GM19240 (cell line): ENCODE results near the gene SHROOM3.
"Not testable (repeated sequence)": the region's sequence is repeated elsewhere in the genome, so short reads cannot be mapped to it uniquely, and the experiment has no call there.

Experiments
- DNase-seq: peaks from one replicate; pipeline ENCODE4 v3.0.0; 2011; ENCODE audit warnings: low spot score; ENCODE audit not compliant: insufficient read length

The SHROOM3 gene

DNA sequence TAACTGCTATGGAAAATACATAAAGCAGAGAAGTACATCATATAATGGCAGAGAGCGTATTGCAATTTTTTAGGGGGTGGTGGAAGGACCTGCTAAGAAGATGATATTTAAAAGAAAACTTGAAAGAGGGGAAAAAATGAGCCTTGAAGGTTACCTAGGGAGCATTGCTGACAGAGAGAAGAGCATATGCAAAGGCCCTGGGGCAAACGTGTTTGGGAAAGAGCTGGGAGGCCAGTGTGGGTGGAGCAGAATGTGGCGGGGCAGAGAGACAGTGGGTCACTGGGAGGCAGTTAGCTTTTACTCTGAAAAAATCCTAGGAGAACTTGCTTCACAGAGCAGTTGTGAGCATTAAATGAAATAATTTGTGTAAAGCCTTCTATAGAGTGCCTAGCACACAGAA, 157.0 kb downstream of the SHROOM3 start:
- DNase-seq, result no peak

DNA sequence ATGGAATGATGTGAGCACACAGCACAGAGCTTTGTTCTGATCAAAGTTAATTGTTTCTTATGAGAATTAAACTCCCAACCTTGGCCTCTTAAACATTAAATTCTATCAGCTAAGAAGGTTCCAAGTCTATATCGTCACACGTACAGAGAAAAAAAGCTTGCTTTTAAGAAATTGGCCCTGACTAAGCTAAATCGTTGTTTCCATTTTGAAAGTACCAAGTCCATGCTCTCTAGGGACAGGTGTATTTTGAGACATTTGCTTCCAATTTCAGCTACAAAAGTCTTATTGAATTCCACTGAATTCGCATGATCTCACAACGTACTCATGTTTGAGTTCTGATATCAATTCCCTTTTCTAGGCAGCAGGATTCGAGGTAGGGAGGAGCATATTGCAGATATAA, 157.4 kb downstream of the SHROOM3 start:
- DNase-seq, result no peak

DNA sequence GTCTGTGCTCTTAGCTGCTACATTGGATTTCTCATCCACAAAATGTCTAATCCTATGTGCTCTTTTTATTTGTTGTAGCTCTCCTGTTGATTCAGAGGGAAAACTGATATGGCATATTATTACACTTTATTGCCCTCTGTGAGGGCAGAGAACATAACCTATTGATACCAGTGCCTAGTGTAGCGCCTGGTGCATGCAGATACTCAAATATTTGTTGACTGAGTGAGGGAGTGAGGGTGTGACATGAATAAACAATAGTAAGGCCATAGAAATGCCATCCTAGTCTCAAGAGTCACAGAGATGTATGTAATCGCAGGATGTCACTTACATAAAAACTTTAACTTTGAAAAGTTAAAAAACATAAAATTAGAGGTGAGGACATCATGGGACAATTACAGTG, 159.1 kb downstream of the SHROOM3 start:
- DNase-seq, result no peak

DNA sequence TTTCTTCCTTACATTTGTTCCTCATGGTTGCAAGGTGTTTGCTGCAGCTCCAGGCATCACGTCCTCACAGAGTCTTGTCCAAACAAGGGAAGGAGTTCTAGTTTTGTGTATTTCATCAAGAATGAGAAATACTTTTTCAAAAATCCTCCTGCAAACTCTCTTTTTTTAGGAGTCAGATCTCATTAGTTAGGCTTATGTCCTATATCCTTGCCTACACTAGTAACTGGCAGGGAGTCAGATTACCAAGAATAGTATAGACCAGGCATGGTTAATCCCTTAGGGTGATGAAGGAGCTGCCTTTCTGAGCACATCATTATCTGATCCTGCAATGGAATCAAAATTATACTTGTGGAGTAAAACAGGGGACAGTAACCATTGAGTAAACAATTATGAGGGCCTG, 160.4 kb downstream of the SHROOM3 start:
- no peak for DNase-seq

DNA sequence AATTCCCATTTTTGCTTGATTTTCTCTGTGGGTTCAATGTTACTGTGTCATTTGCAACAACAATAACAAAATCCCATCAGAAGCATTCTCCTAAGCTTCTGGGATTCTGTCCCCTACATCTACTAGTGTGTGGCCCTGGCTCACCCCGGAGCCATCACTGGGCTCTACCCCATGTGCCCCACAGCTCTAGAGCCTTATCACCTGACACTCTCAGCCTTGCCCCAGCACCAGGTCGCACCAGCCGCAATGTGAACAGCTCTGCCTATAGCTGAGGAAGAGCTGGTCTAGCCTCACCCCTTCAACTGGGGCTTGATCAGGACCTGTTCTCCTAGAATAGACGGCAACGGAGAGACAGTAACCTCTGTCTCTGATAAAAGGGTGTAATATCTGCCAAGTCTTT, 161.7 kb downstream of the SHROOM3 start:
- DNase-seq, result no peak

DNA sequence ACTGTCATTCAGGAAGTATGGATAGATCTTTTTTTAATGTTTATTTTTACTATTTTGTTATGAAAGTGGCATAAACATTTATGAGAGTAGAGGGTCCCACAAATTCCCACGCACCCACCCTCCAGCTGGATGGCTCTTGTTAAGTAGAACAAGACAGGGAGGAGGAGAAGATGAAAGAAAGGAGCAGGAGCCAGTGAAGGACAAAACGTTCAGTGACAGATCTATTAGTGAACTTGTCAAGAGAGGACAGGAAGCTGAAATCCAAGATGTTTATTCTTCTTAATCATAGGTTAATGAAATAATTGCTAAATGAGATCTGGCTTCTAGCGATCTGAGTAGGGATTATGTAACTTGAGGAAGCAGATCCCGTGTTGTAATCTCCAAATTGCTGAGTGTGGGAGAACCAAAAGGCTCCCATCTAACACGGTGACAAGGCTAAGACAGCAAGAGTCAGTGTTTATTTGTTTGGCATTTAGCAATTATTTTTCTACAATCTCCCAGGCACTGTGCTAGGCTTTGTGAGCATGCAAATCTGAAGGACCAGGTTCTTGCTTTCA, 162.5 kb downstream of the SHROOM3 start:
- no peak for DNase-seq

DNA sequence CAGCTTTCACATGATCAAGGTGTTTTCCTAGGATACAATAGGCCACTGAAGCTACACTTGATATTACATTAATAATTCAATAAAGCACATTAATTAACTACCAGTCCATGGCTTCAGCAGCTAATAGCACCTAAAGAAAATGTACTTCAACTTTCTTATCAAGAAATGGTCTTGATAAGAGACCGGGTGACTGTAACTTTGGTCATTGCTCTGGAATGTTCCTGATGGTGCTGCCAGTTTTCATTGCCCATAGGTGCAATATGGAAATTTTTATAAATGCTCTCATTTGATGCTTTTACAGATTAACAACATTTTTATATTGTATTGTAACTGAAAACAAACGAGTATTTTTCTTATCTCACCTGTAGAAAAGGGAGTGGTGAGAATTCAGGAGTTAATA, 165.4 kb downstream of the SHROOM3 start:
- DNase-seq, result no peak

DNA sequence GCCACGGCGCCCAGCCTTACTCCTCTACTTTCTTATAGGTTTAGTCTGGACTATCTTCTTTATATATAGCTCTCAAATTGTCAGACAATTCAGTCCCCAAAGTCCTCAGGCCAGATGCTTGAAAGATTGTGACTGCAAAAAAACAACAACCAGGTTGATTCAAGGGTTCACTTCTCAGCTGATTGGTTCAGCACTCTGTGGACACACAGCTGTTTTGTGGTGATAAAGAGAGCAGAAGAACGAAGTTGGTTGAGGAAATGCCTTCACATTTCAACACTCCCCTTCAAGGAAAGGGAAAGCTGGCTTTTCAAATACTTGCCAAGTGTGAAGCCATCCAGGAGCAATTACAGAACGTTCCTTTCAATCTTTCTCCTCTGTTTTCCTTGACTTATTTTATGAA, 166.8 kb downstream of the SHROOM3 start:
- no peak for DNase-seq

DNA sequence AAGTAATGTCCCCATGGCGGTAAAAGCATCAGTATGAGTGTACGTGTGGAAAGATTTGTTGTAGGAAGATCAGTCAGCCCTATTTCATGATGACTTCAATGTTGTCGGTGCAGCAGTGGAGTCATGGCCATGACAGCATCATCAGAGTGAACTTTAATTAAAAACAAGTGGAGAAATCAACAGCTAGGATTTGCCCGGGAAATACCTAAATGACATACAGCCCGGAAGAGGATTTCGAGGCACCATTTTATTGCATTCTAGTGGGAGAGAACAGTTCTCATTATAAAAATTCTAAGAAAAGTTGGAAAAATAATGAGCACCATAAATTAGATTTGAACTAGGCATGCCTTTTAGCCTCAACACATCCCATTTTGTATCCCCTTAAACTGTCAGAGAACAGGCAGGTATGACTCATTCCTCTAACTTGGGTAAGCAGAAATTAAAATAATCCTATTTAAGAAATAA, 170.1 kb downstream of the SHROOM3 start:
- no peak for DNase-seq

DNA sequence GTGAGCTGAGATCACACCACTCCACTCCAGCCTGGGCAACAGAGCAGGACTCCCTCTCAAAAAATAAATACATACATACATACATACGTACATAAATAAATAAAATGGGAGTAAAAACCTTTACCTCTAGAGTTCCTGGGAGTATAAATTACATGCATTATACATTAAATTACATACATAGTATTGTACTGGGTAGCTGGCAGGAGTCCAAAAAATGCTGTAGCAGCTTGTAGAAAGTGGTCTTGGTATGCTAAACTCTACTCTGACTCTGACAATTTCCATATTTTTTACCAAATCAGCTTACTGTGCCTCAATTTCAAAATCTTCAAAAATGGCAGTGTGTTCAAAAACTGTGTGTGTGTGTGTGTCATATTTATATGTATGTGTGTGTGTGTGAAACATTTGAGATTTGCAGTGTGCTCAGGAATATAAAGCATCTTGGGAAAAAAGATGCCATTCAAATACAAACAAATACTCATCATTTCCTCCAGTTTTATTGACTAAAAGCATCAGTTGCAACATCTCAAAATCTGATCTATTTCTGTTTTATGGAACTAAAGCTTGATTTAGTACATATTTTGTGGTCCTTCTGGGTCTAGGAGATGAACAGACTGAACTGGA, 171.7 kb downstream of the SHROOM3 start:
- no peak for DNase-seq

DNA sequence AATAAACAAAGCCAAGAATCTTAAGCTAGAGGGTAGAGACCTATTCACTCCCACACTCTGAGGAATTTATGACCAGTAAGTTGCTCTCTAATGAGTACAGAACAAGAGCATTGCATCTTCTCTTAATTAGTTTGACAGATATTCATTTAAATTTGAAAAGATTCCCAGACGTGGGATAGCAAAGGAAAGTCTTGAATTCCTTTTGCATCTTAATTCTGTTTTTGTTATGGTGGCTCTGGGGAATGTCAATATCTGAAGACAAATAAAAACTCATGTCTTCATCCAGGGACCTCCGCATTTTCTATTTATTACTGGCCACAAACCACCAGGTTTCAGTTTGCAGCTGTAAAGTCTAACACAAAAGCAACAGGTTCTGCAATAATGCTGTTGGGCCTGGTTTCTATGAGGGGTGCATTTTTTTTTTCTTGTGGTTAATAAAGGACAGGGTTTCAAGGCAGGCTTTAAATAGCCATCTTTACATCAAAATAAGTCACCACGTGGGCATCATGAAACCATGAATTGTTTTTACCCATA, 172.3 kb downstream of the SHROOM3 start:
- DNase-seq, result peak; percentile 35

DNA sequence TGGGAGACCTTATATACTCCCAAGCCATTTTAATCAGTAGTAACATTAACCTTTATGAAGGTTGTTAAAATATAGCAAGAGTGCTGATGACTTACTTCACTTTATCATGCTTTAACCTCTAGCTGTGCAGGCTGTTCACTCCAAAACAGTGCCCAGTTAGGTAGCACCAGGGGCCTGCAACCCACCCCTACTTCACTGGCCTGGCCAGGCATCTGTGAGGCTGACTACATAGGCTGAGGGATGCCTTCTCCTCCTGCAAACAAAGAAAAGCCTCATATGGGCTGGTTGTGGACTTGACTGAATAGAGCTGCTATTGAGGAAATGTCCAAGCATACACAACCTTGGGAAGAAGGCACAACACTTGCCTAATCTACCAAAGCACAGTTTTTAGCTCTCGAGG, 172.8 kb downstream of the SHROOM3 start:
- DNase-seq, result no peak

DNA sequence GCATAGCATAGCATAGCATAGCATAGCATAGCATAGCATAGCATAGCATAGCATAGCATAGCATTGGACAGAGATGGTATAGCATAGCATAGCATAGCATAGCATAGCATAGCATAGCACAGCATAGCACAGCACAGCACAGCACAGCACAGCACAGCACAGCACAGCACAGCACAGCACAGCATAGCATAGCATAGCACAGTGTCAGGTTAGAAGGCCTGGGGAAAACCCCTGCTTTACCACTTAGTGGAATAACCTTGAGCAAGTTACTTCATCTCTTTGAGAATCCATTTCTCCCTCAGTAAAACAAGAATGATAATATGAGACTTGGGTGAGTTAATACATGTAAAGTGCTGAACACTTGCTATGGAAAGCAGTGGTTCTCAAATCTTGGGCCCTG, 173.5 kb downstream of the SHROOM3 start:
- DNase-seq, result not testable (repeated sequence)

DNA sequence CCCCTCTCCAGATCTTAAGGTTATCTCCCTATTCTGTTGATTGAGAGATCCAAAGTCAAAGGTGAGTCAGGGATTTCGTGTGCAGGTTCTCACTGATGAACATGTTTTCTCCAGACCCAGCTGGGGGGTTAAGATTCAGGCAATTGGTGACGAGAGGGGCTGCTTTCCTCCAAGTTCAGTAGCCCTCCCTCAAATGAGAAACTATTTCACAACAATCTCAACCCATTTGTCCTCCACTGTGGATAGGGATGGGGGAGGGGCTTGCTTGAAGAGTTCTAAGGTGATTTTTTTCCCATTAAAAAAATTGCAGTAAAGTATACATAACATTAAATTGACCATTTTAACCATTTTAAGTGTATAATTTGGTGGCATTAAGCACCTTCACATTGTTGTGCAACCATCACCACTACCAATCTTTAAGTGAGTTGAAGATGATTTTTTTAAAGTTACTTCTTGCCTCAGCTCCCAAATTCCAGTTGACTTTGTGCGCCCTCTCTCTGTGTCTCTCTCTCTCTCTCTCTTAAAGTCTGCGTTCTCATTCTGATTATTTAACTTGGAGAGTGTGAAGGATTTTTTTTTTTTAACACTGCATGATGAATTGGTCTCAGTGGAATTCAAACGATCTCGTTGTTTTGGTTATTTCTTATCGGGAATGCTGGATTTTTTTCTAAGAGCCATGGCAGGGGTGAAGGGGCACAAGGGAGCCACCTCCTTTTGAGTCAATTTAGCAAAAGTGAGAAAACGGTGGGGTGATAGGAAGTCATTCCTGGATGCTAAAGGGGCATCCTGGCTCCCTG, 175.9 kb downstream of the SHROOM3 start:
- no peak for DNase-seq

DNA sequence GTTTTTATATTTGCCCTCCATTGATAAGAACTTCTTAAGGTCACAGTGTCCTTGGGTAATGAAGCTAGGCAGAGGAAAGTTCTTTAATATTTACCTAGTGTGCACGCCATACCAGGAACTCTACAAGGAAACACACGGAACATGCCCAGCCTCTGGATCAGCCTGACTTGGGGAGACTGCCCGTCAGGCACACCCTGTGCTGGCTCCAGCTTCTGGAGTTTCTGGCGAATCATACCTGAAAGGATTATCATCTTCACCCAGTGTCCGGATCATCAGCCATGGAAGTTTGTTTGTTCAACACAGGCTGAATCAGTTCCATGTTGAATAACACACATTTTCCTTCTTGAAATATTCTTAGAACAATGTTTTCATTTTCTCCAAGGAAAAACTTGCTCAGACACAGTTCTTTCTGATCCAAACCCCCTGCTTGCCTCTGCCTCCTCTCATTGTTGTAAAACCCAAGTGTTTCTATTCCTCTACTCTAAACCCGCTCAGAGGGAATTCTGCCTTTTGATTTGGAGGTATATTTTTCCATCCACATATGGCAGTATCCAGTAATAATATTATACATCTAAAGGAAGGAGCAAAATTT, 176.7 kb downstream of the SHROOM3 start:
- DNase-seq, result no peak

DNA sequence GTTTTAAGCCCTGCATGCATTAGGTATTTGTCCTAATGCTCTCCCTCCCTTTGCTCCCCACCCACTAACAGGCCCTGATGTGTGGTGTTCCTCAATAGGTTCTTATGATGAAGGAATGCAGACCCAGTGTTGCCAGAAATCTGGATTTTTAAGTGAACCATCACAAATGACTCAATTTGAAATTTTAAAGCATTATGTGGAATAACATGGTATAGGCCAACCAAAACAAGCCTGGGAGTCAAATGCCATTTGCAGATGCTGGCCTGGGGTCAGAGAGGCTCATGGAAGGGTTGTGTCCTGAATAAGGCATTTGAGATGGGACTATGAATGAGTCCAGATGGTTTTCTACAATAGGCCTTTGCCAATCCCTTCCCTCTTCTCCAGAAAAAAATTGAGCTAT, 179.6 kb downstream of the SHROOM3 start:
- no peak for DNase-seq

DNA sequence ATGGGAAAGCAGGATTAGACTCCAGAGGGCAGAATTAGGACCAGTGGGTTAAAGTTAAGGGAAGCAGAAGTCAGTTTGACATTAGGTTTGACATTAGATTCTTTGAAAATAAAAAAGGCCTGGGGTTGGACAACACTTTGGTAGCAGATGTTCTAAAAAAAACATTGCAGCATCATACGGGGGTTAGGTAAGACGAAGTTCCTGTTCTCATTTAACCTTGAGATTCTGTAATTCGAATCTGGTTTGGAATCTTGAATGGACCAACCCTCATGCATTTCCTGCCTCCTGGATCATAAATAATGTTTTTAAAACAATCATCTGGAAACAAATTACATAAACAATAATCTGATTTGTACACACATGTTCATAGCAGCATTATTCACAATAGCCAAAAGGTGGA, 181.0 kb downstream of the SHROOM3 start:
- no peak for DNase-seq

DNA sequence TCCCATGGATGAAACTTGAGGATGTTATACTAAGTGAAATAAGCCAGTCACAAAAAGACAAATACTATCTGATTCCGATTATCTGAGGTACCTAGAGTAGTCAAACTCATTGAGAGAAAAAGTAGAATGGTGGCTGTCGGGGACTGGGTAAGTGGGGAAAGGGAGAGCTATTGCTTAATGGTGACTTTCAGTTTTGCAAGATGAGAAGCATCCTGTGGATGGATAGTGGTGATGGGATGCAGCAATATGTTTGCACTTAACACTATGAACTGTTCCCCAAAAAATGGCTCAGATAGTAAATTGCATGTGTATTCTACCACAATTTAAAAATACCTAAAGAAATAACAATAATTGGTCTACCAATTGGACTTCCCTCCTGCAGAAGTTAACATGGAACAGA, 181.5 kb downstream of the SHROOM3 start:
- no peak for DNase-seq

DNA sequence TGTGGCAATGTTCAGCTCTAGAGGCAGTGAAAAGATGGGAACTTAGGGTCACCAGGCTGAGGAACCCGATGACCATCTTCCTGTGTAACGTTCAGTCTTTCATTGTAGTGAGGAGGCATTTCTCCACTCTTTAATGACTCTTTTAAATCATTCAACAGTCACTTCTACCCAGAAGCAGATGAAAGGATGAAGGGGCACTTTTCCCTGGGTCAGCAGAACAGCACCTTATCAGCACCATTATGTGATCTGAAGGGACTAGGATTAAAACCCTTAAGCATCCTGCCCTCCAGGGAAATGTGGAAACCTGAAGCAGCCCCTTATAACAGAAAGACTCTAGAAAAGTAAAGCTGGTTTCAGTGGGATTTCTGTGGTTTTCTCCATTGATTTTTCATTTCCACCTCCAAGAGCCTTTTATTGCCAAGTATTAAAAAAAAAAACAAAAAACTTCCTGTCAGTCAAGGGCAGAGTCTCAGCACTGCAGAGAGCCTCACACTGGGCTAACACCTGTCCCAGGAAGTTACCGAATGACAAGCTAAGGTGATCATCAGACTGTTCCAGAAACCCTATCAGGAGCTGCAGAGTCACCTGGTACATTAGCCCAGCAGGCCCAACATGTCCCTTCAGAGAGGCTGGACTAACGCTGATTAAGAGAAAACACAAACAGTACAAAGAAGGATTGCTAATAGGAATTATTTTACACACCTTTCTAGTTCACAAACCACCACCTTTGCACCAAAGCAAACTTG, 185.9 kb downstream of the SHROOM3 start:
- no peak for DNase-seq

DNA sequence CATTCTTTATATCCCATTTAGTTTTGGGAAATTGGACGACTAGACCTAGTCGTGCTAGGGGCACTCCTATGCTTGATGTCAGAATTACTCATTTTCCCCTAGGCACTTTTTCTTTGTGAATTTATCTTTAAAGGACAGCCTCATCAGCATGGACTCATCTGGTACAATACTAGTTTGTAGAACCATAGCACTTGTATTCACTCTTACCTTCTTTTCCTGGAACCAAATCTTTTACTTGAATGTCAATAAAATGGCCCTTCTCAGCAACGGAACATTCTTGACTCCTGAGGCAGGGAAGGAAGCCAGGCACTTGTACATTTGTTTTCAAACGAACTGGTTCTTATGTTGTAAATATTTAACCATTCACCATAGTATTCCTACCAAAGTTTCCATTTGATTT, 187.1 kb downstream of the SHROOM3 start:
- DNase-seq, result no peak

DNA sequence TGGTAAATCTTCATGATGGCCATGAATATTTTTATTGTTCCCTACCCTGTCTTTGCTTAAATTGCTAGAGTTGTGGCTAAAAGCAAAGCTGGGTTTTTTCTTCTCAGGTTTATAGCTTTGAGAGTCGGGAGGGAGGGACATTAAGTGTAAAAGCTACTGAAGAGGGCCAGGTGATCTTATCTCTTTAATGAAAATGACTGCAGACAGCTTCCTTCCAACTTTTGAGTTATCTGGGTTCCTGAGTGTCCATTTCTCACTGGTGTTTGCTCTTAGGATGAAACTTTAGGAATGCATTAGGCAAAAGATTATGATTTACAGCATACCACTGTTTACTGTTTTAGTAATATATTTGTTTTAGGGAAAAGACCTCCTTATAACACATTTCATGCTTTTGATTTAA, 187.7 kb downstream of the SHROOM3 start:
- no peak for DNase-seq
